ENCODE measurements around the gene UBR2.

DNA sequence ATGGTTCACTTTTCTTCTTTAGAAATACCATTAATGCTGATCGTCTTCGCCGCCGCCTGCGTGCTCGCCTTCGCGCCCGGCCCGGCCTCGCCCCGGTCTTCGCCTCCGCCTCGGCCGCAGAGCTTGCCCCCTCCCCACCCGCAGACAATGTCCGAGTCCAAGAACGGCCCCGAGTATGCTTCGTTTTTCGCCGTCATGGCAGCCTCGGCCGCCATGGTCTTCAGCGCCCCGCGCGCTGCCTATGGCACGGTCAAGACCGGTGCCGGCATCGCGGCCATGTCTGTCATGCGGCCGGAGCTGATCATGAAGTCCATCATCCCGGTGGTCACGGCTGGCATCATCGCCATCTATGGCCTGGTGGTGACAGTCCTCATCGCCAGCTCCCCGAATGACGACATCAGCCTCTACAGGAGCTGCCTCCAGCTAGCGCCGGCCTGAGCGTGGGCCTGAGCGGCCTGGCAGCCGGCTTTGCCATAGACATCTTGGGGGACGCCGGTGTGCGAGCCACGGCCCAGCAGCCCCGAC is 163.3 kb downstream of the UBR2 start:
- TF ChIP-seq, protein P1, sequence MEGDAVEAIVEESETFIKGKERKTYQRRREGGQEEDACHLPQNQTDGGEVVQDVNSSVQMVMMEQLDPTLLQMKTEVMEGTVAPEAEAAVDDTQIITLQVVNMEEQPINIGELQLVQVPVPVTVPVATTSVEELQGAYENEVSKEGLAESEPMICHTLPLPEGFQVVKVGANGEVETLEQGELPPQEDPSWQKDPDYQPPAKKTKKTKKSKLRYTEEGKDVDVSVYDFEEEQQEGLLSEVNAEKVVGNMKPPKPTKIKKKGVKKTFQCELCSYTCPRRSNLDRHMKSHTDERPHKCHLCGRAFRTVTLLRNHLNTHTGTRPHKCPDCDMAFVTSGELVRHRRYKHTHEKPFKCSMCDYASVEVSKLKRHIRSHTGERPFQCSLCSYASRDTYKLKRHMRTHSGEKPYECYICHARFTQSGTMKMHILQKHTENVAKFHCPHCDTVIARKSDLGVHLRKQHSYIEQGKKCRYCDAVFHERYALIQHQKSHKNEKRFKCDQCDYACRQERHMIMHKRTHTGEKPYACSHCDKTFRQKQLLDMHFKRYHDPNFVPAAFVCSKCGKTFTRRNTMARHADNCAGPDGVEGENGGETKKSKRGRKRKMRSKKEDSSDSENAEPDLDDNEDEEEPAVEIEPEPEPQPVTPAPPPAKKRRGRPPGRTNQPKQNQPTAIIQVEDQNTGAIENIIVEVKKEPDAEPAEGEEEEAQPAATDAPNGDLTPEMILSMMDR (IDR thresholded peaks at IDR 0.05; ENCODE audit: low read depth, low read length) = no peak
- TF ChIP-seq EZH2phosphoT487 (IDR thresholded peaks at IDR 0.05; ENCODE audit: low read depth) = no peak

All from OCI-LY3 (cell line).